ENCODE data around the gene GAL3ST2. TPM values are rescaled to one million over a fixed set of nuclear protein-coding genes. Genes with fewer than 3 reads are reported as not detected.
"Not testable (repeated sequence)": the region's sequence is repeated elsewhere in the genome, so short reads cannot be mapped to it uniquely, and the experiment has no call there.

The GAL3ST2 gene
- polyA plus RNA-seq, 1 donor: not detected

DNA sequence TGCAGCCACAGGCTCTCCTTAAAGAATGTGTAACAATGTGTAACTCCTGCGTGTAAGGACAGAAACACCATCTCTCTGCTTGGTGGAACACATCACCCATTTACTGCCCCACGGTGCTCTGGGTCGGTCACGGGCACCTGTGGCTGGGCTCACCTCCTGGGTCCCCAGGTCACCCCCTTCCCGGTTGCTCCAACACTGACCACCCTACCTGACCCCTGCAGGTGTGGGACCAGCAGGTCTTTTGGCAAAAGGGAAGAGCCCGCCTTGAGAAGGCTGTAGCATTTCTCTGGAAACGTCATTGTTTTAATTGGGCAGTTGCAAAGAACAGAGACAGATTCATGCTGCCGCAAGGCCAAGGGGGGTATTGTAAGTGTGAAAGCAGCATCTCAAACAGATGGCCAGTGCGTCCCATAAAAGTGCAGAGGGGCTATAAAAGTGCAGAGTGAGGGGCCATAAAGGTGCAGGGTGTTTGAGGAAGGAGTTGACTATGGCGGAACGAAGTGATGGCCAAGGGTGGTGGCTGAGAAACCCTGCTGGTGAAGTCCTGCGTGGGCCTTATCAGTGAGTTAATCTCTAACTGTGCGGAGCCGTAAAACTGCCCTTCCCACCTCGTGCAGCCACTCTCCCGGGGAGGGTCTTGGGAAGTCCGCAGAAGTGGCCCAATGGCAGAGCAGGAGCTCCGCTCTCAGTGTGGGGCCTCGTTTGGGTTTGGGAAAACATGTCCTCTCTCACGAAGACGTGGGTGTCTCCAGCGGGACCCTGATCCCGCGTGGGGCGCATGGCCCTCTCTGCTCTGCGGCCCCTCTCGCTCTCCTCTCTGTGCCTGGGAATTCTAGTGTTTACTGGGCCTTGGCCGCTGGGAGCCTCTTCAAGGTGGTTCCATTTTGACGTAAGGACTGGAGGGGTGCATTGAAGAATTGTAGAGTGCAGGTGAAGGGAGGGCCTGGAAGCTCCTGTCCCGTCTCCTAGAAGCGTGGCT, 18.7 kb downstream of the GAL3ST2 start:
- DNase-seq: no peak

DNA sequence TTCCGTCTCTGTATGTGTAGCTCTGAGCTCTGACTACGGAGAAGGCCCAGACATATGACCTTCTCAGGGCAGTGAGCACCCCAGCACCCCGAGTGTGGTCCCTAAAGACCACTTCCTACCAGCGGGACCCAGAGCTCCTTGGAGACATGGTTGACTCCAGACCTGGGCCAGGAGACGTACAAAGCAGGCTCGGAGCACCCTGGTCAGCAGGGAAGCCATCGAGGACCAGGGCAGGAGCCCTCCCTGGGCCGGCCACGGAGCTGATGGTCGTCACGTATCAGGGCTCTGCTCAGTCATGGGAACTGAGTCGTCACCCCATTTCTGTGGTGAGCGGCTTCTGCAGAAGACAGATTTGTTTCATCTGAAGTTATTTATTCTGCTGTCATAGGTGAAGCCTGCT, 19.6 kb downstream of the GAL3ST2 start:
- no peak for DNase-seq

DNA sequence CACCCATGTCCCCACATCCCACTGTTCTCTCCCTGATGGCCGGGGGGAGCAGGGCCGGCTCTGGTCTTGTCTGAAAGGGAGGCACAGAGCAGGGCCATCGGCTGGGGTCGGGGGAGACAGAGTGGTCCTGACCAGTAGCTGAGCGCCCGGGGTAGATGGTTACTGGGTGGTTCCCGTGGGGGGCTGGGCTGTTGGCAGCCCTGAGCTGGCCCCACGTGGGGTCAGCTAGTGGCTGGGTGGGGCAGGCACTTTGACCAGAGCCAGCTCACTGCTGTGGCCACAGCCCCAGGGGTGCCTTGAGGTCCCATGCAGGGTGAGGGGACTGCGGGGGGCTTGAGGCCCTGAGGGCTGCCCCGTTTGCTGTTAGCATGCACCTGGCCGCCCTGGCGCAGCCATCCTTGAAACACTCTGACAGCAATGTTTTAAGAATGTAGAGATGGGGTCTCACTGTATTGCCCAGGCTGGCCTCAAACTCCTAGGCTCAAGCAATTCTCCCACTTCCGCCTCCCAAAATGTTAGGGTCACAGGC, 20.1 kb downstream of the GAL3ST2 start:
- no peak for DNase-seq

DNA sequence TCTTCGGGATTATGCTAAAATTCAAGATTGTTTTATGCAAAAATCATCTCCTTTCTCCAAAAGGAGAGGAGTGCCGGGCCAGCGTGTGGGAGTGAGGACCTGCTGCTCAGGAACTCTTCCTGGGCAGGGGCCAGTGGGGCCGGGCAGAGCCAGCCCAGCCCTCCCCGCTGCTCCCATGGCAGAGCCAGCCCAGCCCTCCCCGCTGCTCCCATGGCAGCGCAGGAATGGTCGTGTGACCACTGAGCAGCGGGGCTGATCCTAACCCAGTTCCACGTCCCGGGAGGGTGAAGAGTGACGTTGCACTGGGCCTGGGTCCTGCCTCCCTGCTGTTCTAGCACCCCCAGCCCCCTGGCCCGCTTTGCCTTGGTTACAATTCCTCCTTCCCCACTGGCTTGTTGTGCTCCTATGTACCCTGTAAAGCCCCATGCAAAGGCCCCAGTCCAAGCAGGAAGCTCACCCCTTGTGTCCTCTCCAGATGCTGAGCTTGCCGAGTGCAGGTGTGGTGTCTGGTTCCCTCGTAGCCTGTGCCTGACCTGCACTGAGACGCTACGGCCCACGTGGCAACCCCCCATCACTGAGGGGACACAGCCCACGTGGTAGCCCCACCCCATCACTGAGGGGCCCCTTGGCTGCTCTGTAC, 20.9 kb downstream of the GAL3ST2 start:
- no peak for DNase-seq

DNA sequence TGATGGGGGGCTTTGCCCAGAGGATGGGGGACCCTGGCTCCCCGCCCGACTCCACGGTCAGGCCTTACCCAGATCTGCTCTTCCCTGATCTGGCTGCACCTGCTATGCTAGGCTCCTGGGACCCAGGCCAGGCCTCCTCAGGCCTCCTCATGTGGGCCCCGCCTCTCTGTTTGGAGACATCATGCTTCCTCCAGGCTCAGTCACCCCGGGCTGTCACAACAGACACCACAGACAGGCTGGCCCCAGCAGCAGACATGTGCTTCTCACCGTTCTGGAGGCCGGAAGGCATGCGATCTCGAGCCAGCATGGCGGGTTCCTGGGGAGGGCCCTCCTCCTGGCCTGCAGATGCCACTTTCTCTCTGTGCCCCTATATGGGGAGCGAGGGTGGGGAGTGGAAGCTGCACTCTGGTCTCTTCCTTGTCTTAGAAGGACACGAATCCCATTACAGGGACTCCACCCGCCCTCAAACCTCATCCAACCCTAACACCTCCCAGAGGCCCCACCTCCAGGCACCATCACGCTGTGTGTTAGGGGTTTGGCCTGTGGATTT, 21.5 kb downstream of the GAL3ST2 start:
- no peak for DNase-seq

DNA sequence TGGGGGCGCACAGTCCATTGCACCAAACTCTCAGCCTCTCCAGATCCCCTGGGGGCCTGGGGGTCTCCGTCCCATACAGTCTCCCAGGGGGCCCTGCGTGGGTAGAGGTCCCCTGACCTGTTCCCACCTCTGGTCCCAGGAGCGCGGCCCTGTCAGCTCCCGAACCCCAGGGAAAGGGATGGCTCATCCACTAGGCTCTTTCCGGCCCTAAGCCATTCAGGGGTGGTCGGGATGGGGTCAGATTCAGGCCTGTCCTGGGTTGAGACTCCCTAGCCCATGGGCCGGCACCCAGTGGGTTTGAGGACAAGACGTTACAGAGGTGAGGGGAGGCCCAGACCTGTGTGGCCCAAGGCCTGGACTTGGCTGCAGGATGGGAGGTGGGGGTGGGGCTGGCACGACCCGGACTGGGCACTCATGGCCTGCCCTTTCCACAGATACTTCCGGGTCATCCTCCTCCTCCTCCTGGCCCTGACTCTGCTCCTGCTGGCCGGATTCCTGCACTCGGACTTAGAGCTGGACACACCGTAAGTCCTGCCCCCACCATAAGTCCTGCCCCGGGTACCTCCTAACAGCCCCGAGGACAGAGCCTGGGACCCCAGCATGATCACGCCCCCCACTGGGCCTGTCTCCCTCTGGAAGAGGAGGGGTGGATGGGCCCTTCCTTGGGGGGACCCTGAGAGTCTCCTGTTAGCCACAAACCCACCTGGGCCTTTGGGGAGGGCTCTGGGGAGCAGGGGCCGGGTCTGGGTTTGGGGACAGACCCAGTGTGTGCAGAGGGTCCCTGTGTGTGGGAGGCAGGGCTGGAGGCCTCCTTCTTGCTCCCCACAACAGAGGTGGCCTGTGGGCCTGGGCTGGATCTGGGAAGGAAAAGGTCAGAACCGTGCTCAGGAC, 22.3 kb downstream of the GAL3ST2 start:
- no peak for DNase-seq

DNA sequence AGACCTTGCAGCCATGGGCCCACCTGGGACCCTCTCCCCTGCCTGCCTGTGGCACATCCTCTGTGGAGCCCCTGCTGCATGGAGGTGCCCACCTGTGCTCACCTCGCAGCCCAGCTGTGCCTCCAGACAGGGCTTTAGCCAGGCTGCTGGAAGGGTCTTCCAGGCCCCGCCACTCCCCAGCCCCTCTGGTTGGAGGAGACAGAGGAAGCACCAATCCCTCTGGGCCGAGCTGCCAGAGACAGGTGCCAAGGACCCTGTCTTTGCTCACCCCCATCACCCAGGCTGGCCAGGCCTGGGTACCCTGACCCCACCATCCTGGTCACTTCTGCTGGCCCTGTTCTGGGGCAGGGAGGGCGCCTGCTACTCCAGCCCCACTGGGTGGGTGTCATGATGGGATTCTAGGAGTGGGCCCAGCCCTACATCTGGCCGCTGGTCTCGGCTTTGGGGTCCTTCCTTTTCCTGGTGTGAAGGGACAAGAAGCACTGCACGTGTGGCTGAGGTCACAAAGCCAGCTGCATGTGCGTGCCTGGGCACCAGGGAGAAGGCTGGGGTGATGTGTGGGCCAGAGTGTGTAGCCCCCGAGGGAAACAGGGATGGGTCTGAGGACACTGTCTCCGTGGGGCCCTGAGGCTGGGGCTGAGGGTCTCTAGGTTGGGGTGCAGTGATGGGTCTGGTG, 23.0 kb downstream of the GAL3ST2 start:
- DNase-seq: no peak

DNA sequence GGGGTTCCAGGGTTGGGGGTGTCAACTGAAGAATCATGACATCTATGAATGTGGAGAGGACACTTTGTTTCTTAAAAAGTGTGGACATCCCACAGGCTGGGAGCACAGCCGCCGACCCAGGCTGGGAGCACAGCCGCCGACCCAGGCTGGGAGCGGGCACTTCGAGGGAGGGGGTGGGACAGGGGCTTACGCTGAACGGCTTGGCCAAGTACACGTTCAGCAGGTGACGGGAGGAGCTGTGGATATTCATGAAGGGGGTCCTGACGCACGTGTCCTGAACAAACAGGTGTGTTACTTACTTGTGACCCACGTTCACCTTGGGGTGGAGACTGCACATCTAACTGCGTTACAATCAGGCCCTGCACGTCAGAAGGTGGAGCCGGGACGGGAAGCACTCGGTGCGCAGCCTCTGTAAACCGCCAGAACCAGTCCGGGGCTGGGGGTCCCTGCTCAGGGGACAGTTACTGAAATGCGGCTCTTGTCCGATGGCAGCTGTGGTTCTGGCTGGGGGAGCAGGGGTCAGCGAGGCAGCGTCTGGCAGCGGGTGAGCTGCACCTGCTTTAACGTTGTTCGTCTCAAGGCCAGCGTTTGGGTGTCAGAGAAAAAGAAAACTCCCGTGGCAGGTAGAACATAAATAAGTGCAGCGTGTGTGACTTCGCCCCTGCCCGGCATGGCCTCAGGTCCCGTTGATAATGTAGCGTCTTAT, 23.7 kb downstream of the GAL3ST2 start:
- not testable (repeated sequence) for DNase-seq

DNA sequence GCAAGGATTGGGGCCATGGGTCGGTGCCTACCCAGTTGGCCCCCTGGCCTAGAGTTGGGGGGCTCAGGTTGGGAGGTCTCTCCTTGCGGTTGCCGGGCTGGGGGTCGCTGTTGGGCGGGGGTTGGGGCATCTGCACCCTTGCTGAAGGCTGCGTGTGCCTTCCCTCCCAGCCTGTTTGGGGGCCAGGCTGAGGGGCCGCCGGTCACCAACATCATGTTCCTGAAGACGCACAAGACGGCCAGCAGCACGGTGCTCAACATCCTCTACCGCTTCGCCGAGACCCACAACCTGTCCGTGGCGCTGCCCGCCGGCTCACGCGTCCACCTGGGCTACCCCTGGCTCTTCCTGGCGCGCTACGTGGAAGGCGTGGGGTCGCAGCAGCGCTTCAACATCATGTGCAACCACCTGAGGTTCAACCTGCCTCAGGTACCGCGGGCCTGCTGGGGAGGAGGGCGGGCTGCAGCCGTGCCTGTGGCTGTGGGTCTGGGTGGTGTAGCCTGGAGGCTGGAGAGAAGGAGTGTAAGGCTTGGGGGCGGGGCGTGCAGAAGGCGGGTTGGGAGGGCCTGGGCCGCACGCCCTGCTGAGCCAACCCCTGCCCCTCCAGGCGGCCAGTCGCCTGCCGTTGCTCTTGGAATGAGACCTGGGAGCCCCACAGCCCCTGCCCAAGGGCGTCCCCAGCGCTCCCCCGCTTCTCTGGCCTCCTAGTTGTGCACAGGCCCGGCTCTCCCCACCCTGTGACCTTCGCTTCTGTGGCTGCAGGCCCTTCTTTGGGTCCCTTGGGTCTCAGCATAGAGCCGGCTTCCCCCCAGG, 25.2 kb downstream of the GAL3ST2 start:
- no peak for DNase-seq

DNA sequence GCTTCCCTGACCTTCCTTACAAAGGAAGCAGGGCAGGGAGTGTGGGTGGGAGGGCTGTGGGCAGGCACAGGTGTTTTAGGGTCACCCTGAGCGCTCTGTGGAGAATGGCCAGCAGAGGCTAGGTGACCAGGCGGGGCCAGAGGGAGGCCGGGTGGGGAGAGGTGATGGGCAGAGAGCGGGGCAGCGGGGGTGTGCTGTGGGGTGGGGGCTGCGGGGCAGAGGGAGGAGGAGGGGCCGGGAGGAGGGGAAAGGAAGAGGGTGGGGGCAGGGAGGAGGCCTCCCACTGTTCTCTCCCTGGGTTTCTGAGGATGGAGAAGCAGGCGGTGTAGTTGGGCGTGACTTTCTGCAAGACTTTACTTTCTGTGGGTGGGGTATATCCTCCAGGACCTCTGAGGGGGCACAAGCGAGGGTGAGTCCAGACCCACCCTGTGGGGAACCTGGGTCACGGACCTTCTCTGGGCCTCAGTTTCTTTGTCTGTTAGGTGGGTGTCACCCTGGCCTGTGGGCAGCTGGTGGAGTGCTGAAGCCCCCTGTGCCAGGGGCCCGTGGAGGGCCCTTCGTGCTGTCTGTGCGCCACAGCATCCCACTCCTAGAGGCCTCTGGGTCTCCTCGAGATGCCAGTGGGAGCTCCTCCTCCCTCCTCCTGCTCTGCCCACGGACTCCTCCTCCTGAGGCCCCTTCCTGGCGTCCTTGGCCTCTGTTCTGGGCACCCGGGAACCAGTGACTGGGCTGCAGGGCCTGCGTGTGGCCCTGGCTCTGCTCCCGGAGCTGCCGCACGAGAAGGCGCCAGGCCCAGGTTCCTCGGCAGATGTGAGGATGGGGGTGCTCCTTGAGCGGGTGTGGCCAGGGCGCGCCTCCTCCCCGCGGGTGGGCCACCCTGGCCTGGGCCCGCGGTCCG, 26.0 kb downstream of the GAL3ST2 start:
- no peak for DNase-seq

DNA sequence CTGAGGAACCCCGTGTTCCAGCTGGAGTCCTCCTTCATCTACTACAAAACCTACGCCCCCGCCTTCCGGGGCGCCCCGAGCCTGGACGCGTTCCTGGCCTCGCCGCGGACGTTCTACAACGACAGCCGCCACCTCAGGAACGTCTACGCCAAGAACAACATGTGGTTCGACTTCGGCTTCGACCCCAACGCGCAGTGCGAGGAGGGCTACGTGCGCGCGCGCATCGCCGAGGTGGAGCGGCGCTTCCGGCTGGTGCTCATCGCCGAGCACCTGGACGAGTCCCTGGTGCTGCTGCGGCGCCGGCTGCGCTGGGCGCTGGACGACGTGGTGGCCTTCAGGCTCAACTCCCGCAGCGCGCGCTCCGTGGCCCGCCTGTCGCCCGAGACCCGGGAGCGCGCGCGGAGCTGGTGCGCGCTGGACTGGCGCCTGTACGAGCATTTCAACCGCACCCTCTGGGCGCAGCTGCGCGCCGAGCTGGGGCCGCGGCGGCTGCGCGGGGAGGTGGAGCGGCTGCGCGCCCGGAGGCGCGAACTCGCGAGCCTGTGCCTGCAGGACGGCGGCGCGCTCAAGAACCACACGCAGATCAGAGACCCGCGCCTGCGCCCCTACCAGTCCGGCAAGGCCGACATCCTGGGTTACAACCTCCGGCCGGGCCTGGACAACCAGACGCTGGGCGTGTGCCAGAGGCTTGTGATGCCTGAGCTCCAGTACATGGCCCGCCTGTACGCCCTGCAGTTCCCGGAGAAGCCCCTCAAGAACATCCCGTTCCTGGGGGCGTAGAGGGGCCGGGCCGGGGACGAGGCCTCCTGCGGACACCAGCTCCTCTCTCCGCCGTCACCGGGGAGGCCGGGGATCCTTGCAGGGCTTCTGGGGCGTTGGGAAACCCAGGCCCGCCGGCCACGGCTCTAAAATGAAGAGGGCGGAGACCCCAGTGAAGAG, 27.0 kb downstream of the GAL3ST2 start:
- peak; percentile 79 for DNase-seq

DNA sequence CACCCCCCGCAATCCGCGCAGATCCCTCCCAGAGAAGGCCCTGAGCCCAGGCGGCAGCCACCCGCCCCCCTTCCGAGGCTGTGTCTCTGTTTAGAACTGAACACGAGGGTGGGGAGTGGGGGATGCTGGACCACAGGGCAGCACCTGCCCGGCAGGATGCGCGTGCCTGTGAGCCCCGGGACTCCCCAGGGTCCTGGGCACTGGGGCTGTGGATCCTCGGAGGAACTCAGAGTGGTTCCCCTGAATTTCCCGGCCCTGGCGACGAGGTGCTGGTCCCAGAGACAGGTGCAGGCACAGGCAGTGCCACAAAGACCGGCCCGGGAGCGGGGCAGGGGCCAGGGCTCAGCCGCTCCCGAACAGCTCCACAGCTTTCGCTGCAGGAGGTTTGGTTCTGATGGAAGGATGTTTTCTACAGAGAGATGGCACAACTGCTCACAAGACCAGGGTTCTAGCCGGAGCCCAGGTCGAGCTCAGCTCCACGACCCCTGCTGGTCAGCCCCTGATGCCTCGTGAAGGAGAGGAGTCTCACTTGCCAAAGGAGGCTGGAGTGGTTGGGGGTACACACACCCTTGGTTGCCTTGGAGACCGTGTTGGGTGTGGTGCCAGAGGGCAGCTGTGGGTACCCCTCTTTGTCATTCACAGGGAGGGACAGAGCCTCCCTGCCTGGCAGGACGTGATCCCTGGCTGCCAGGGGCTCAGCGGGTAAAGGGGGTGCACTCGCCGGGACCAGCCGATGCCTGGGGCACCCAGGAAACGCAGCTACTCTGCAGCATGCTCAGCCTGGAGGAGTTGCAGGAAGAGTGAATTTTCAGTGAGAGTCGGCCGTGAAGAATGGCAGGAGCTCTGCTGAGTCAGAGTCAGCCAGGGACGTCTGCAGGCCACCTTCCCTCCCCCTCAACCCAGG, 28.0 kb downstream of the GAL3ST2 start:
- no peak for DNase-seq

DNA sequence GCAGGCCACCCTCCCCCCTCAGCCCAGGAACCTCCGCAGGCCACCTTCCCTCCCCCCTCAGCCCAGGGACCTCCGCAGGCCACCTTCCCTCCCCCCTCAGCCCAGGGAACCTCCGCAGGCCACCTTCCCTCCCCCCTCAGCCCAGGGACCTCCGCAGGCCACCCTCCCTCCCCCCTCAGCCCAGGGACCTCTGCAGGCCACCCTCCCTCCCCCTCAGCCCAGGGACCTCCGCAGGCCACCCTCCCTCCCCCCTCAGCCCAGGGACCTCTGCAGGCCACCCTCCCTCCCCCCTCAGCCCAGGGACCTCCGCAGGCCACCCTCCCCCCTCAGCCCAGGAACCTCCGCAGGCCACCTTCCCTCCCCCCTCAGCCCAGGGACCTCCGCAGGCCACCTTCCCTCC, 29.6 kb downstream of the GAL3ST2 start:
- DNase-seq: not testable (repeated sequence)

DNA sequence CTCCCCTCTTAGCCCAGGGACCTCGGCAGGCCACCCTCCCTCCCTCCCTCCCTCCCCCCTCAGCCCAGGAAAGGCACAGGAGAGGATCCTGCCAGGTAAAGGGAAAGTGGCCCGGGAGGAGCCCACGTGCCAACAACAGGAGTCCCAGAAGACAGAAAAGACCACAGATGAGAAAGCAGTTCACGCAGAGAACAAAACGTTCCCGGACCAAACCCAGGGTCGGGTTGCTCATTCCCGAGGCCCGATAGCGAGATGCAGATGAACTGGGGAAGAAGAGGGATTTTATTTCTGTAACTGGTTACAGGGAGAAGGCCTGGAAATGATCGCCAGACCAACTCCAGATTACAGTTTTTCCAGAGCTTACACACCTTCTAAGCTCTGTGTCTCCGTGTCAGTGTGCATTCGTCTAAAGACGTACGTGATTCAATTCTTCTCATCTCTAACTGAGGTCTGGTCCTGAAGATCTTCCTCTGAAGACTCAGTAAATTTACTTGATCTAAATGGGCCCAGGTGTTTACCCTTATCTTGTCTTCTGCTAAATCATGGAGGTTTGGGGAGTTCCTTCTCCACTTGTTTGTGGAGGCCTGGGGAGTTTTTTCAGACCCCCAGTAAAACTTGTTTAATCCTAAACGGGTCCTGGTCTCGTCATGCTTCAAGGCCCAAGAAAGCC, 31.6 kb downstream of the GAL3ST2 start:
- DNase-seq: no peak

DNA sequence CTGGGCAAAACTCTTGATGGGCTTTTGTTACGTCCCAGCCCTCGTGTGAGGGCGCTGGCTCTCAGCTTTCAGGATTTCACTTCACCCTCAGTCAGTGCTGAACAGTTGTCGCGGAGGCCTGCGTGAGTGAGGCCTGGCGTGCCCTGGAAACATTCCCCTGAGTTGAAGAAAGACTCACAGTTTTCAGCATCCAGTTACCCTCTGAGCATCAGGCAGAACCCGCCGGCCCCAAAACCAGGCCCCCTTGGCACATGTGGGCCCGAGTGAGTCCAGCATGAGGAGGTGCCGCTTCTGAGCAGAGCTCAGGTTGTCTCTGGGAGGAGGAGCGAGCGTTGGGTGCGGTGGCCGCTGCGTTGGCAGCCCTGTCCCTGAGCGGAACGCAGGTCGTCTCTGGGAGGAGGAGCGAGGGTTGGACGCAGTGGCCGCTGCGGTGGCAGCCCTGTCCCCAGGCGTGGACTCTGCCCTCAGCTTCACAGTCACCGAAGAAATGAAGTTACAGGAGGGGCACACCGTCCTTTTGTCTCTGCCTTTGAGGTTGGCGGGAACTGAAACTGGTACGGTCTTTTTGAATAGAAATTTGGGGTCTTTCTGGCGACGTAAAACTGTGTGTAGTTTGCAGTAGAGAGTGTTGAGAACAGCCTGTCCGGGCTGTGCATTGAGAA, 32.2 kb downstream of the GAL3ST2 start, which contains the start of gene NEU4:
NEU4 (plus strand) TSS at position 473 of the 662 bp plus-strand sequence. CDS start 5,292 bp downstream, outside the sequence.
- no peak for DNase-seq
